Naive thymus-derived CD8-positive, alpha-beta T cell (primary cell): ENCODE measurements around the gene SLC39A11. TPM values are rescaled to one million over a fixed set of nuclear protein-coding genes. Genes with fewer than 3 reads are reported as not detected.
"Not testable (repeated sequence)": the region's sequence is repeated elsewhere in the genome, so short reads cannot be mapped to it uniquely, and the experiment has no call there.

Experiments
- ATAC-seq, 2 donors: fragments of 150-1000 bp; cut with Tn5 transposase in 1 of 2; sonication (Bioruptor Pico), chemical (Tn5 transposase) in 1 of 2; 1 replicate in 1 of 2; 2 replicates in 1 of 2; pipeline ENCODE4 v1.10.0; 2021; ENCODE audit warnings: mild to moderate bottlenecking in 2 of 2, moderate library complexity in 2 of 2
- POLR2A ChIA-PET: fragments of 350-600 bp; sonication (Branson Sonifier 250); formaldehyde crosslinking; loops from one replicate; lab custom pipeline; 2021; ENCODE audit warnings: antibody characterized with exemption; lab: Charles Lee
- DNase-seq, 10 donors: peaks; one replicate each; pipeline versions ENCODE4 v3.0.0 to v3.0.0-alpha.2; 2020 to 2022
- H3K27ac Mint-ChIP-seq, 10 donors: one replicate each; pipeline ENCODE4 v1.8.0; 2020 to 2022; ENCODE audit warnings: mild to moderate bottlenecking in 10 of 10, mixed read lengths in 10 of 10, moderate library complexity in 4 of 10, inconsistent platforms in 1 of 10
- H3K27me3 Mint-ChIP-seq, 5 donors: one replicate each; pipeline ENCODE4 v1.8.0; 2021 to 2022; ENCODE audit warnings: mixed read lengths in 5 of 5
- H3K36me3 Mint-ChIP-seq, 3 donors: one replicate each; pipeline ENCODE4 v1.8.0; 2020 to 2022; ENCODE audit warnings: mixed read lengths in 3 of 3, mild to moderate bottlenecking in 2 of 3, inconsistent platforms in 1 of 3
- H3K4me1 Mint-ChIP-seq, 4 donors: one replicate each; pipeline ENCODE4 v1.8.0; 2021 to 2022; ENCODE audit warnings: mixed read lengths in 4 of 4
- H3K4me3 Mint-ChIP-seq, 10 donors: one replicate each; pipeline ENCODE4 v1.8.0; 2020 to 2022; ENCODE audit warnings: mild to moderate bottlenecking in 10 of 10, mixed read lengths in 10 of 10, moderate library complexity in 6 of 10, inconsistent platforms in 1 of 10
- H3K9me3 Mint-ChIP-seq, 9 donors: one replicate each; pipeline ENCODE4 v1.8.0; 2020 to 2022; ENCODE audit warnings: mixed read lengths in 9 of 9, mild to moderate bottlenecking in 3 of 9, inconsistent platforms in 1 of 9, moderate library complexity in 1 of 9
- polyA plus RNA-seq, 3 donors: library from polyadenylated mRNA; unstranded; fragments of 300-500 nt; fragmentation: Illumina TruSeq; gene quantifications; one replicate each; pipeline ENCODE4 v1.2.3, GENCODE V29; 2021
- total RNA-seq, 8 experiments: library from RNA in 2 of 8; stranded (reverse) in 2 of 8; gene quantifications; one replicate each; pipeline ENCODE4 v1.2.3 and lab custom pipeline; 2021 to 2026

Gene SLC39A11
- total and polyA plus RNA-seq, 5 experiments from 2014 or later = 6.2 to 14.4 (median 10.3) TPM

- H3K36me3 Mint-ChIP-seq, H3K27me3 Mint-ChIP-seq, ATAC-seq, POLR2A ChIA-PET, H3K4me3 Mint-ChIP-seq, H3K4me1 Mint-ChIP-seq, H3K27ac Mint-ChIP-seq, H3K9me3 Mint-ChIP-seq, DNase-seq: not testable (repeated sequence)
Observed at GRCh38 chr17:72761893-72762575, 330.5 kb downstream of the SLC39A11 start.

- peaks cover 0 to under 1% (median 0%) of the 10 kb centered on the region in 4 donors for H3K4me1 Mint-ChIP-seq
- no peak overlapping the region for H3K4me3 Mint-ChIP-seq
- POLR2A ChIA-PET = no interaction called here
- peaks cover 2 to 11% (median 6%) of the 10 kb centered on the region in 3 donors for H3K36me3 Mint-ChIP-seq
- H3K9me3 Mint-ChIP-seq = peaks cover 0 to 7% (median 2%) of the 10 kb centered on the region in 9 donors
- DNase-seq (no peak), ATAC-seq (no peak)
- H3K27me3 Mint-ChIP-seq = no peaks in the 10 kb centered on the region
- no peak overlapping the region for H3K27ac Mint-ChIP-seq
Observed at GRCh38 chr17:72761431-72761830, 331.1 kb downstream of the SLC39A11 start.

GRCh38 chr17:72760368-72760767 lies 332.1 kb downstream of the SLC39A11 start:
- H3K36me3 Mint-ChIP-seq = peaks cover 6 to 17% (median 10%) of the 10 kb centered on the region in 3 donors
- POLR2A ChIA-PET = no interaction called here
- no peak for ATAC-seq

GRCh38 chr17:72759301-72759700 lies 333.2 kb downstream of the SLC39A11 start:
- ATAC-seq = no peak

More at GRCh38 chr17:72760368-72760767, 332.1 kb downstream of the SLC39A11 start:
- H3K4me1 Mint-ChIP-seq = no peaks in the 10 kb centered on the region
- no peak overlapping the region for H3K27ac Mint-ChIP-seq
- peaks cover 0 to 11% (median 4%) of the 10 kb centered on the region in 9 donors for H3K9me3 Mint-ChIP-seq
- H3K27me3 Mint-ChIP-seq = no peaks in the 10 kb centered on the region
- no peak for DNase-seq
- H3K4me3 Mint-ChIP-seq = no peak overlapping the region

GRCh38 chr17:72756256-72756655 lies 336.2 kb downstream of the SLC39A11 start:
- ATAC-seq (no peak), DNase-seq (no peak)
- Mint-ChIP-seq H3K4me3 (no peak overlapping the region), H3K27me3 (no peaks in the 10 kb centered on the region), H3K36me3 (peaks cover 6 to 17% (median 13%) of the 10 kb centered on the region in 3 donors), H3K4me1 (peaks cover 0 to 3% (median 0%) of the 10 kb centered on the region in 4 donors), H3K27ac (no peak overlapping the region), H3K9me3 (peaks cover 0 to 16% (median 4%) of the 10 kb centered on the region in 9 donors)
- POLR2A ChIA-PET = no interaction called here

More at GRCh38 chr17:72759301-72759700, 333.2 kb downstream of the SLC39A11 start:
- Mint-ChIP-seq H3K36me3 (peaks cover 6 to 17% (median 10%) of the 10 kb centered on the region in 3 donors), H3K4me1 (peaks cover 0 to 3% (median 0%) of the 10 kb centered on the region in 4 donors), H3K9me3 (peaks cover 0 to 16% (median 4%) of the 10 kb centered on the region in 9 donors), H3K27me3 (no peaks in the 10 kb centered on the region), H3K4me3 (no peak overlapping the region), H3K27ac (no peak overlapping the region)
- DNase-seq = no peak
- POLR2A ChIA-PET = no interaction called here

- H3K27me3 Mint-ChIP-seq = no peaks in the 10 kb centered on the region
- no peak overlapping the region for H3K27ac Mint-ChIP-seq
- POLR2A ChIA-PET = no interaction called here
- peaks cover 6 to 17% (median 13%) of the 10 kb centered on the region in 3 donors for H3K36me3 Mint-ChIP-seq
- no peak overlapping the region for H3K4me3 Mint-ChIP-seq
- ATAC-seq (no peak), DNase-seq (no peak)
- peaks cover 0 to 3% (median 0%) of the 10 kb centered on the region in 4 donors for H3K4me1 Mint-ChIP-seq
- peaks cover 0 to 16% (median 4%) of the 10 kb centered on the region in 9 donors for H3K9me3 Mint-ChIP-seq
Observed at GRCh38 chr17:72754513-72754912, 338.0 kb downstream of the SLC39A11 start.

GRCh38 chr17:72751746-72752145 lies 340.7 kb downstream of the SLC39A11 start:
- Mint-ChIP-seq H3K27me3 (no peaks in the 10 kb centered on the region), H3K27ac (no peak overlapping the region), H3K4me3 (no peak overlapping the region), H3K36me3 (peaks cover 6 to 9% (median 8%) of the 10 kb centered on the region in 3 donors), H3K9me3 (peaks cover 0 to 11% (median 4%) of the 10 kb centered on the region in 9 donors), H3K4me1 (peaks cover 0 to 3% (median 0%) of the 10 kb centered on the region in 4 donors)
- ATAC-seq = no peak
- POLR2A ChIA-PET = no interaction called here
- DNase-seq = no peak

- no peak overlapping the region for H3K27ac Mint-ChIP-seq
- H3K4me1 Mint-ChIP-seq = no peaks in the 10 kb centered on the region
- no peaks in the 10 kb centered on the region for H3K27me3 Mint-ChIP-seq
Observed at GRCh38 chr17:72749119-72749572, 343.3 kb downstream of the SLC39A11 start.

GRCh38 chr17:72747501-72747900 lies 345.0 kb downstream of the SLC39A11 start:
- Mint-ChIP-seq H3K4me1 (no peaks in the 10 kb centered on the region), H3K9me3 (no peaks in the 10 kb centered on the region), H3K27me3 (no peaks in the 10 kb centered on the region), H3K36me3 (no peaks in the 10 kb centered on the region), H3K4me3 (no peak overlapping the region), H3K27ac (peak overlapping the region in 2 of 10 donors; percentile 11 to 65)
- POLR2A ChIA-PET = no interaction called here
- ATAC-seq = no peak
- no peak for DNase-seq

More at GRCh38 chr17:72749119-72749572, 343.3 kb downstream of the SLC39A11 start:
- POLR2A ChIA-PET = no interaction called here
- Mint-ChIP-seq H3K36me3 (peaks cover 0 to 3% (median 0%) of the 10 kb centered on the region in 3 donors), H3K9me3 (no peaks in the 10 kb centered on the region), H3K4me3 (no peak overlapping the region)
- ATAC-seq = no peak
- DNase-seq = no peak

GRCh38 chr17:72745241-72745640 lies 347.2 kb downstream of the SLC39A11 start:
- DNase-seq = no peak
- peak overlapping the region in 1 of 10 donors; percentile 43 for H3K27ac Mint-ChIP-seq
- ATAC-seq = no peak
- no peak overlapping the region for H3K4me3 Mint-ChIP-seq
- H3K27me3 Mint-ChIP-seq = no peaks in the 10 kb centered on the region
- no peaks in the 10 kb centered on the region for H3K4me1 Mint-ChIP-seq
- POLR2A ChIA-PET = no interaction called here
- no peaks in the 10 kb centered on the region for H3K9me3 Mint-ChIP-seq
- no peaks in the 10 kb centered on the region for H3K36me3 Mint-ChIP-seq

- POLR2A ChIA-PET = no interaction called here
- no peaks in the 10 kb centered on the region for H3K9me3 Mint-ChIP-seq
- no peak overlapping the region for H3K27ac Mint-ChIP-seq
- H3K4me3 Mint-ChIP-seq = no peak overlapping the region
- H3K36me3 Mint-ChIP-seq = peaks cover 0 to 2% (median 0%) of the 10 kb centered on the region in 3 donors
- no peak for ATAC-seq
- H3K27me3 Mint-ChIP-seq = no peaks in the 10 kb centered on the region
- H3K4me1 Mint-ChIP-seq = no peaks in the 10 kb centered on the region
- no peak for DNase-seq
Observed at GRCh38 chr17:72743037-72743467, 349.4 kb downstream of the SLC39A11 start.

GRCh38 chr17:72737151-72737690 lies 355.3 kb downstream of the SLC39A11 start:
- DNase-seq = no peak
- POLR2A ChIA-PET = no interaction called here

GRCh38 chr17:72735592-72735991 lies 356.9 kb downstream of the SLC39A11 start:
- no peak overlapping the region for H3K27ac Mint-ChIP-seq

More at GRCh38 chr17:72737151-72737690, 355.3 kb downstream of the SLC39A11 start:
- Mint-ChIP-seq H3K4me1 (no peaks in the 10 kb centered on the region), H3K36me3 (peaks cover 0 to 15% (median 9%) of the 10 kb centered on the region in 3 donors), H3K27me3 (no peaks in the 10 kb centered on the region), H3K9me3 (no peaks in the 10 kb centered on the region), H3K27ac (no peak overlapping the region), H3K4me3 (no peak overlapping the region)
- ATAC-seq = no peak

More at GRCh38 chr17:72735592-72735991, 356.9 kb downstream of the SLC39A11 start:
- no peak overlapping the region for H3K4me3 Mint-ChIP-seq
- no peaks in the 10 kb centered on the region for H3K9me3 Mint-ChIP-seq
- POLR2A ChIA-PET = no interaction called here
- H3K36me3 Mint-ChIP-seq = peaks cover 0 to 15% (median 9%) of the 10 kb centered on the region in 3 donors
- H3K27me3 Mint-ChIP-seq = no peaks in the 10 kb centered on the region
- no peaks in the 10 kb centered on the region for H3K4me1 Mint-ChIP-seq
- DNase-seq (no peak), ATAC-seq (no peak)
